HEK293 (cell line): ENCODE results near the gene HEATR9.

ENCODE experiments used
- EGR2 ChIP-seq: fragments of 450-650 bp; formaldehyde crosslinking; IDR thresholded peaks from 2 replicates; pipeline ENCODE4 v1.5.1; 2016; ENCODE audit warnings: low read depth, missing biosample characterization, missing genetic modification characterization
- HOXA7 ChIP-seq: sonication (generic); formaldehyde crosslinking; IDR thresholded peaks from 2 replicates; pipeline ENCODE4 v1.8.1; 2022; ENCODE audit warnings: missing genetic modification reagents, borderline replicate concordance
- RBAK ChIP-seq: fragments of 450-650 bp; formaldehyde crosslinking; IDR thresholded peaks from 2 replicates; pipeline ENCODE4 v1.5.1; 2016; ENCODE audit warnings: missing biosample characterization, missing genetic modification characterization
- SP7 ChIP-seq: fragments of 450-650 bp; formaldehyde crosslinking; IDR thresholded peaks from 2 replicates; pipeline ENCODE4 v1.5.1; 2016; ENCODE audit warnings: missing biosample characterization, missing genetic modification characterization
- ZEB2 ChIP-seq: fragments of 450-650 bp; formaldehyde crosslinking; IDR thresholded peaks from 2 replicates; pipeline ENCODE4 v1.5.1; 2016; ENCODE audit warnings: missing biosample characterization, missing genetic modification characterization
- ZFP3 ChIP-seq: fragments of 450-650 bp; formaldehyde crosslinking; IDR thresholded peaks from 2 replicates; pipeline ENCODE4 v1.5.1; 2016; ENCODE audit warnings: low read depth, missing biosample characterization, missing genetic modification characterization
- ZNF19 ChIP-seq: fragments of 450-650 bp; formaldehyde crosslinking; IDR thresholded peaks from 2 replicates; pipeline ENCODE4; 2016; ENCODE audit warnings: missing biosample characterization, missing genetic modification characterization, low read depth
- ZNF23 ChIP-seq: fragments of 450-650 bp; formaldehyde crosslinking; IDR thresholded peaks from 2 replicates; pipeline ENCODE4 v1.5.1; 2016; ENCODE audit warnings: missing biosample characterization, missing genetic modification characterization, borderline replicate concordance
- ZNF701 ChIP-seq: fragments of 450-650 bp; formaldehyde crosslinking; IDR thresholded peaks from 2 replicates; pipeline ENCODE4 v1.5.1; 2016; ENCODE audit warnings: missing biosample characterization, missing genetic modification characterization
- TF ChIP-seq, protein P1 (sequence below): fragments of 450-650 bp; formaldehyde crosslinking; IDR thresholded peaks from 2 replicates; pipeline ENCODE4 v1.5.1; 2016; ENCODE audit warnings: missing biosample characterization, missing genetic modification characterization
- TF ChIP-seq, protein P2 (sequence below): fragments of 450-650 bp; formaldehyde crosslinking; IDR thresholded peaks from 2 replicates; pipeline ENCODE4 v1.5.1; 2016; ENCODE audit warnings: missing biosample characterization, missing genetic modification characterization
- TF ChIP-seq, protein P3 (sequence below): fragments of 450-650 bp; formaldehyde crosslinking; IDR thresholded peaks from 2 replicates; pipeline ENCODE4 v1.5.1; 2016; ENCODE audit warnings: missing biosample characterization, missing genetic modification characterization, low read depth

DNA sequence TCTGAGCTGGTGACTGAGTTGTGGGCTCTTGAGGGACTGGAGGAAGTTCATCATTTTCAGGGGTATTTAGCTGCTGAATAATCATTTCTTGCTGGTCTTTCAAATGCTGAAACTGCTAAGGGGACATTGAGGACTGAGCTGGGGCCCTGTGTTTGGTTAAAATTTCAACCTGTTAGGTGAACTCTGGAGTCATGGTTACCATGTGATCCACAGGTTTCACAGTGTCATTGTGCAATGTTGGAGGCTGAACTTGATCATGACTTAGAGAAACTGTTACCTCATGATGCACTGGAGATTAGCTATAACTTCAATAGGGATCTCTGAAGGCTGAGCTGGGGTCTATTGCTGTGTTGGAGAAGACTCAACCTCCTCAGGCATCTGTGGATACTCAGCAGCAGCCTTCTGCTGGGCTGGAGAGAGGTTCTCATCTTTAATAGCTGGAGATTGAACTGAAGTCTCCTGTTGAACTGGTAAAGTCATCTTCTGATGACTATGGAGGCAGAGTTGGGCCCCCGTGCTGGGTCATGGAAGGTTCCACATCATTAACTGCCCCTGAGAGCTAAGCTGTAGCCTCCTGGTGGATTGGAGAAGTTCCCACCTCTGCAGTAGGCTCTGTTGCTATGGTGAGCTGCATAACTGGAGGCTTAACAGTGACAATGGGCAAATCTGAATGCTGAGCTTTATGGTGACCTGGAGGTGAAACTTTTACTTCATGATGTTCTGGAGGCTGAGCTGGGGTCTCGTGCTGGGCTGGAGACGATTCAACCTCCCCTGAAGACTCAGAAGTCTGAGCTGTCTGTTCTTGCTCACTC, 46.7 kb upstream of the HEATR9 start:
- TF ChIP-seq EGR2 (tag by site-specific recombination): no peak
- TF ChIP-seq, protein P1, sequence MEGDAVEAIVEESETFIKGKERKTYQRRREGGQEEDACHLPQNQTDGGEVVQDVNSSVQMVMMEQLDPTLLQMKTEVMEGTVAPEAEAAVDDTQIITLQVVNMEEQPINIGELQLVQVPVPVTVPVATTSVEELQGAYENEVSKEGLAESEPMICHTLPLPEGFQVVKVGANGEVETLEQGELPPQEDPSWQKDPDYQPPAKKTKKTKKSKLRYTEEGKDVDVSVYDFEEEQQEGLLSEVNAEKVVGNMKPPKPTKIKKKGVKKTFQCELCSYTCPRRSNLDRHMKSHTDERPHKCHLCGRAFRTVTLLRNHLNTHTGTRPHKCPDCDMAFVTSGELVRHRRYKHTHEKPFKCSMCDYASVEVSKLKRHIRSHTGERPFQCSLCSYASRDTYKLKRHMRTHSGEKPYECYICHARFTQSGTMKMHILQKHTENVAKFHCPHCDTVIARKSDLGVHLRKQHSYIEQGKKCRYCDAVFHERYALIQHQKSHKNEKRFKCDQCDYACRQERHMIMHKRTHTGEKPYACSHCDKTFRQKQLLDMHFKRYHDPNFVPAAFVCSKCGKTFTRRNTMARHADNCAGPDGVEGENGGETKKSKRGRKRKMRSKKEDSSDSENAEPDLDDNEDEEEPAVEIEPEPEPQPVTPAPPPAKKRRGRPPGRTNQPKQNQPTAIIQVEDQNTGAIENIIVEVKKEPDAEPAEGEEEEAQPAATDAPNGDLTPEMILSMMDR: no peak
- no peak for TF ChIP-seq ZNF19 (tag by site-specific recombination)
- TF ChIP-seq RBAK (tag by site-specific recombination): no peak
- no peak for TF ChIP-seq ZNF701 (tag by site-specific recombination)
- no peak for TF ChIP-seq HOXA7 (CRISPR knock-in tag)
- TF ChIP-seq ZFP3 (tag by site-specific recombination): no peak
- no peak for TF ChIP-seq SP7 (tag by site-specific recombination)
- no peak for TF ChIP-seq ZEB2 (tag by site-specific recombination)
- no peak for TF ChIP-seq ZNF23 (tag by site-specific recombination)
- TF ChIP-seq, protein P2, sequence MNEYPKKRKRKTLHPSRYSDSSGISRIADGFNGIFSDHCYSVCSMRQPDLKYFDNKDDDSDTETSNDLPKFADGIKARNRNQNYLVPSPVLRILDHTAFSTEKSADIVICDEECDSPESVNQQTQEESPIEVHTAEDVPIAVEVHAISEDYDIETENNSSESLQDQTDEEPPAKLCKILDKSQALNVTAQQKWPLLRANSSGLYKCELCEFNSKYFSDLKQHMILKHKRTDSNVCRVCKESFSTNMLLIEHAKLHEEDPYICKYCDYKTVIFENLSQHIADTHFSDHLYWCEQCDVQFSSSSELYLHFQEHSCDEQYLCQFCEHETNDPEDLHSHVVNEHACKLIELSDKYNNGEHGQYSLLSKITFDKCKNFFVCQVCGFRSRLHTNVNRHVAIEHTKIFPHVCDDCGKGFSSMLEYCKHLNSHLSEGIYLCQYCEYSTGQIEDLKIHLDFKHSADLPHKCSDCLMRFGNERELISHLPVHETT (tag by site-specific recombination): no peak
- TF ChIP-seq, protein P3, sequence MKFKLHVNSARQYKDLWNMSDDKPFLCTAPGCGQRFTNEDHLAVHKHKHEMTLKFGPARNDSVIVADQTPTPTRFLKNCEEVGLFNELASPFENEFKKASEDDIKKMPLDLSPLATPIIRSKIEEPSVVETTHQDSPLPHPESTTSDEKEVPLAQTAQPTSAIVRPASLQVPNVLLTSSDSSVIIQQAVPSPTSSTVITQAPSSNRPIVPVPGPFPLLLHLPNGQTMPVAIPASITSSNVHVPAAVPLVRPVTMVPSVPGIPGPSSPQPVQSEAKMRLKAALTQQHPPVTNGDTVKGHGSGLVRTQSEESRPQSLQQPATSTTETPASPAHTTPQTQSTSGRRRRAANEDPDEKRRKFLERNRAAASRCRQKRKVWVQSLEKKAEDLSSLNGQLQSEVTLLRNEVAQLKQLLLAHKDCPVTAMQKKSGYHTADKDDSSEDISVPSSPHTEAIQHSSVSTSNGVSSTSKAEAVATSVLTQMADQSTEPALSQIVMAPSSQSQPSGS (tag by site-specific recombination): no peak
